Heart right ventricle (tissue), 16 donors: ENCODE results near the gene TNFRSF14. TPM values are rescaled to one million over a fixed set of nuclear protein-coding genes. Genes with fewer than 3 reads are reported as not detected.

ENCODE experiments used
- ATAC-seq, 8 donors: fragments of 200-7000 bp; cut with Tn5 transposase; one replicate each; pipeline ENCODE4 v1.9.1; 2020; ENCODE audit warnings: mild to moderate bottlenecking in 8 of 8, moderate library complexity in 8 of 8, moderate number of reproducible peaks in 1 of 8
- DNase-seq, 2 donors: peaks; one replicate each; pipeline ENCODE4 v3.0.0-alpha.2; 2020
- H3K27ac ChIP-seq, 10 donors: fragments of 200-600 bp; sonication (generic) in 2 of 10; one replicate each; pipeline versions ENCODE4 v1.5.0 to v1.8.0; 2020 to 2022; ENCODE audit warnings: mild to moderate bottlenecking in 3 of 10
- H3K27me3 ChIP-seq, 7 donors: fragments of 200-600 bp; one replicate each; pipeline ENCODE4 v1.8.0; 2021 to 2022; ENCODE audit warnings: mild to moderate bottlenecking in 2 of 7
- H3K36me3 ChIP-seq, 9 donors: fragments of 200-600 bp; sonication (generic) in 1 of 9; one replicate each; pipeline versions ENCODE4 v1.5.0 to v1.8.0; 2020 to 2022; ENCODE audit warnings: mild to moderate bottlenecking in 2 of 9
- H3K4me1 ChIP-seq, 9 donors: fragments of 200-600 bp; sonication (generic) in 1 of 9; one replicate each; pipeline versions ENCODE4 v1.5.0 to v1.8.0; 2020 to 2022; ENCODE audit warnings: mild to moderate bottlenecking in 4 of 9
- H3K4me3 ChIP-seq, 10 donors: fragments of 200-600 bp; sonication (generic) in 2 of 10; one replicate each; pipeline versions ENCODE4 v1.5.0 to v1.8.0; 2020 to 2022; ENCODE audit warnings: mild to moderate bottlenecking in 7 of 10, moderate library complexity in 2 of 10
- H3K9me3 ChIP-seq, 11 donors: fragments of 200-600 bp in 10 of 11; sonication (generic) in 2 of 11; one replicate each; pipeline versions ENCODE4 v1.5.0 to v1.8.0; 2013 to 2022; ENCODE audit warnings: mild to moderate bottlenecking in 2 of 11, control low read depth in 1 of 11, moderate library complexity in 1 of 11
- WGBS, 2 donors: extraction: QIAGEN DNeasy Blood & Tissue Kit; methylation state at CpG; one replicate each; pipeline ENCODE4 v1.1.7; 2013; ENCODE audit warnings: inconsistent platforms in 1 of 2; 5-methylcytosine and 5-hydroxymethylcytosine counted together
- intact Hi-C, 10 donors: fragments of 100-400 bp; cut with DNase I; formaldehyde crosslinking; loops; one replicate each; pipeline versions ENCODE4 v1.11.1 to v1.14.2; 2022
- polyA plus RNA-seq, 2 donors: library from polyadenylated mRNA; stranded (reverse); fragments of 200-250 nt; gene quantifications; one replicate each; pipeline ENCODE4 v1.2.3, GENCODE V29; 2013
- total RNA-seq, 10 donors: library from RNA; stranded (reverse); fragmentation: NEBNext Ultra II Directional in 3 of 10; extraction: Animal tissue kit (Norgen Biotek cat#: 25700) in 3 of 10; gene quantifications; one replicate each; pipeline versions ENCODE4 v1.2.1 to v1.2.4, GENCODE V29; 2021 to 2023
- TF ChIP-seq, protein P1 (sequence below), 9 donors: fragments of 200-600 bp; sonication (generic) in 2 of 9; IDR thresholded peaks; one replicate each; pipeline versions ENCODE4 v1.5.0 to v1.8.0; 2021 to 2022; ENCODE audit warnings: antibody characterized with exemption in 9 of 9, mild to moderate bottlenecking in 5 of 9, moderate library complexity in 1 of 9
- donor health status: Arrhythmogenic right ventricular cardiomyopathy.
- donor health status: ischemic (EF 13 %, LVEDD 7.1; RV severe dilation, severe dysfunction).
- donor health status: healthy with polysubstance abuse.
- donor health status: DM: no; HTN: yes; CAD: no.
- donor health status: DM: no; HTN: no; CAD: no.
- donor health status: ischemic (EF 25% LVEDD 6.9; RV normal size, moderate dysfunction).
- donor health status: ischemic (EF 25% LVEDD 5.7; RV mildly dilated, moderate dysfunction).
- donor health status: healthy.
- donor health status: DM: yes; HTN: yes; CAD: no.
- donor health status: Ischemic cardiomyopathy.
- donor health status: ischemic (EF 35%, LVEDD 5.7; RV mildly dilated, moderate dysfunction).
- donor health status: nonischemic (EF 11% LVEDD 7.7; RV severe dilation, severe dysfunction).
- donor health status: DM: yes; HTN: yes; CAD: no.
- donor health status: PGD.
- donor health status: ischemic (EF 29% LVEDD 5.4; RV normal size, mild dysfunction).
- donor health status: nonischemic (EF 23%, LVEDD 6.1; RV moderate dilation, normal function).

Gene TNFRSF14
- total and polyA plus RNA-seq, 12 donors = 7.5 to 59.6 (median 14.7) TPM

- DNase-seq (no peak), ATAC-seq (no peak)
- intact Hi-C loops = no loop called here
- WGBS, 2 donors = 92 to 96% methylated on average over 43 of the region's 43 CpGs
- peaks cover 30 to 100% (median 74%) of the 10 kb centered on the region in 9 donors for H3K36me3 ChIP-seq
- H3K27me3 ChIP-seq = no peaks in the 10 kb centered on the region
- TF ChIP-seq, protein P1, sequence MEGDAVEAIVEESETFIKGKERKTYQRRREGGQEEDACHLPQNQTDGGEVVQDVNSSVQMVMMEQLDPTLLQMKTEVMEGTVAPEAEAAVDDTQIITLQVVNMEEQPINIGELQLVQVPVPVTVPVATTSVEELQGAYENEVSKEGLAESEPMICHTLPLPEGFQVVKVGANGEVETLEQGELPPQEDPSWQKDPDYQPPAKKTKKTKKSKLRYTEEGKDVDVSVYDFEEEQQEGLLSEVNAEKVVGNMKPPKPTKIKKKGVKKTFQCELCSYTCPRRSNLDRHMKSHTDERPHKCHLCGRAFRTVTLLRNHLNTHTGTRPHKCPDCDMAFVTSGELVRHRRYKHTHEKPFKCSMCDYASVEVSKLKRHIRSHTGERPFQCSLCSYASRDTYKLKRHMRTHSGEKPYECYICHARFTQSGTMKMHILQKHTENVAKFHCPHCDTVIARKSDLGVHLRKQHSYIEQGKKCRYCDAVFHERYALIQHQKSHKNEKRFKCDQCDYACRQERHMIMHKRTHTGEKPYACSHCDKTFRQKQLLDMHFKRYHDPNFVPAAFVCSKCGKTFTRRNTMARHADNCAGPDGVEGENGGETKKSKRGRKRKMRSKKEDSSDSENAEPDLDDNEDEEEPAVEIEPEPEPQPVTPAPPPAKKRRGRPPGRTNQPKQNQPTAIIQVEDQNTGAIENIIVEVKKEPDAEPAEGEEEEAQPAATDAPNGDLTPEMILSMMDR (IDR thresholded peaks at IDR 0.05) = no peak
- H3K9me3 ChIP-seq = no peaks in the 10 kb centered on the region
- H3K4me3 ChIP-seq = no peak overlapping the region
- H3K4me1 ChIP-seq = no peaks in the 10 kb centered on the region
- H3K27ac ChIP-seq = no peak overlapping the region
Measured at GRCh38 chr1:2513939-2514652, 42.1 kb upstream of the TNFRSF14 start.

GRCh38 chr1:2514863-2515762 lies 41.1 kb upstream of the TNFRSF14 start:
- Histone ChIP-seq H3K27ac (no peak overlapping the region), H3K4me1 (no peaks in the 10 kb centered on the region), H3K4me3 (no peak overlapping the region), H3K27me3 (no peaks in the 10 kb centered on the region), H3K36me3 (peaks cover 30 to 100% (median 73%) of the 10 kb centered on the region in 9 donors), H3K9me3 (no peaks in the 10 kb centered on the region)
- TF ChIP-seq, protein P1 (IDR thresholded peaks at IDR 0.05) = no peak
- no peak for DNase-seq
- 92 to 93% methylated on average over 45 of the region's 45 CpGs for WGBS, 2 donors
- no peak for ATAC-seq
- intact Hi-C loops = no loop called here

DNA sequence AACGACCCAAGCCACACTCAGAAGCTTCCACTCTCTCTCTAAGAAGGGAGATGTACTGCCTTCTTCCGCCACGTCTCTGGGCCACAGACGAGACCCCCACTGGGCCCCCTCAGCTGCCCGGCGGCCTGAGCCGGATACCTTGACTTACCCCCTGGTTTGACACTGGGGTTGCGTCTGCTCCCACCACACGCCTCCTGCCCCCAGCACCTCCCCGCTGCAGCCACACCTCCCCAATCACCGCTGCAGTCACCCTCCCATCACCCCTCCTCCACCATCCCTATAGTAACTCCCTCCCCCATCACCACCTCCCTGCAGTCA lies 40.4 kb upstream of the TNFRSF14 start:
- 91 to 93% methylated on average over 11 of the region's 11 CpGs for WGBS, 2 donors
- Histone ChIP-seq H3K36me3 (peaks cover 30 to 100% (median 79%) of the 10 kb centered on the region in 9 donors), H3K4me3 (no peak overlapping the region), H3K9me3 (no peaks in the 10 kb centered on the region), H3K27ac (no peak overlapping the region), H3K27me3 (no peaks in the 10 kb centered on the region), H3K4me1 (peaks cover 0 to under 1% (median 0%) of the 10 kb centered on the region in 9 donors)
- intact Hi-C loops = no loop called here
- DNase-seq (no peak), ATAC-seq (no peak)
- TF ChIP-seq, protein P1 (IDR thresholded peaks at IDR 0.05) = no peak

- intact Hi-C loops = no loop called here
- H3K4me1 ChIP-seq = peaks cover 0 to 4% (median 0%) of the 10 kb centered on the region in 9 donors
- H3K36me3 ChIP-seq = peaks cover 30 to 100% (median 81%) of the 10 kb centered on the region in 9 donors
- H3K27ac ChIP-seq = no peak overlapping the region
- DNase-seq = no peak
- no peak for ATAC-seq
- H3K27me3 ChIP-seq = no peaks in the 10 kb centered on the region
- 93 to 94% methylated on average over 17 of the region's 17 CpGs for WGBS, 2 donors
- H3K4me3 ChIP-seq = no peak overlapping the region
- TF ChIP-seq, protein P1 (IDR thresholded peaks at IDR 0.05) = no peak
- H3K9me3 ChIP-seq = no peaks in the 10 kb centered on the region
Measured at GRCh38 chr1:2516124-2516523, 40.0 kb upstream of the TNFRSF14 start.
